ENCODE data around the gene CA7.

The CA7 gene
- total RNA-seq = 0 reads per million in 2 donors

GRCh38 chr16:66844342-66845079 lies at the start of gene CA7:
Gene CA7, plus strand, starts transcription at chr16:66844414. Its CDS starts 74 bp downstream, at chr16:66844488.
- no peak for DNase-seq

DNA sequence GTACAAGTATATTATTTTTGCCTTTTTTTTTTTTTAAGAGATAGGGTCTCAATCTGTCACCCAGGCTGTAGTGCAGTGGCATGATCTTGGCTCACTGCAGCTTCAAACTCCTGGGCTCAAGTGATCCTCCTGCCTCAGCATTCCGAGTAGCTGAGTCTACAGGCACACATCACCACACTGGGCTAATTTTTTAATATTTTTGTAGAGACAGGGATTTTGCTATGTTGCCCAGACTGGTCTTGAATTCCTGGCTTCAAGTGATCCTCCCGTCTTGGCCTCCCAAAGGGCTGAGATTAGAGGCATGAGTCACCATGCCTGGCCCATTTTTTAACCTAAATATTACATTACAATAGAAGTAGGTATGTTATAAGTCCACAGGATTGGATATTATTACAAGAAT lies 46.1 kb upstream of the CA7 start:
- no peak for DNase-seq

DNA sequence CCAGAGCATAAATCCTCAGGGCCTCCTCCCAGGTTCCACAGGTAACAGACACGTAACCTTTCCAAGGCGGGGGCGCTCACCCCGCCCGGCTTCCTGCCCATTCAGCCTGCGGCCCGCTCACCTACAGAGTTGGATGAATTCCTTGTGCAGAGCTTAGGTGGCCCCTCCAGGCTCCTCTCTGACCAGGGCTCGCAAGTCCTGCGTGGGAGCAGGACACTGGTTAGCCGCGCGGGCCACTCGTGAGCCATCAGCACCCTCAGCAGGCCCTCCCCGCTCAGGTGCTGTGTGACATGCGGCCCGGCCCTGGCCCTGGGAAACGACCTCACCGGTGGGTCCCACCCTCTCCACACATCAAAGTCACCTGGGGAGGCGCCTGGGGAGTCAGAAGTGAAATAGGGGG lies 43.4 kb upstream of the CA7 start:
- no peak for DNase-seq

- DNase-seq = no peak
Observed at GRCh38 chr16:66801320-66802105, 42.7 kb upstream of the CA7 start, which contains the start of gene TERB1. Gene TERB1, minus strand, starts transcription at chr16:66801584. Its CDS starts 4,786 bp downstream, at chr16:66796798.

- no peak for DNase-seq
Observed at GRCh38 chr16:66802159-66802558, 42.1 kb upstream of the CA7 start.

- DNase-seq = no peak
Observed at GRCh38 chr16:66809765-66810164, 34.4 kb upstream of the CA7 start.

GRCh38 chr16:66810391-66810790 lies 33.8 kb upstream of the CA7 start:
- no peak for DNase-seq

DNA sequence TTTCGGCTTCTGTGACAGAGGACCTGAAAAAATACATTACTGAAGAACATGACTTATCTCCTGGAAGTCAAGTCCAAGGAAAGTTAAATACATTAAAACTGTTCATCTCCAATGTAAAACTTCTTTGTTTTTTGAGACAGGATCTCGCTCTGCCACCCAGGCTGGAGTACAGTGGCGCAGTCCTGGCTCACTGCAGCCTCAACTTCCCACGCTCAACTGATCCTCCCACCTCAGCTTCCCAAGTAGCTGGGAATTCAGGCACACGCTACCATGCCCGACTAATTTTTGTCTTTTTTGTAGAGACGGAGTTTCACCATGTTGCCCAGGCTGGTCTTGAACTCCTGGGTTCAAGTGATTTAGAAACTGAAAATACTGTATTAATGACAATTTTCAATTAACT lies 33.2 kb upstream of the CA7 start:
- no peak for DNase-seq

DNA sequence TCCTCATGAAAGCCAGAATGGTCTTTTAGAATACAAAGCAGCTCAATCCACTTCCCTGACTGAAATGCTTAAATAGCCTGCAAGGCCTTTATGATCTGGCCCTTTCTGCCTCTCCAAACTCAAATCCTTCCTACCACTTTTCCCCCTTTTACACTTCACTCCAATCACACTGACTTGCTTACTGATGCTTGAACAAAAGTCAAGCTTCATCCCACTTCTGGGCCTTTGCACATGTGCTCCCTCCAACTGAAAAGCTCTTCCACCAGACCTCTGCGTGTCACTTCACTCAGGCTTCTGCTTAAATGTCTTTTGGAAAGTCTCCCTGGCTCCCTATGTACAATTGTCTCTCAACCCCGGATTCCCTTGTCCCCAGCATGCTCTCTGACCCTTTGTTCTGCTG lies 29.5 kb upstream of the CA7 start:
- no peak for DNase-seq

- DNase-seq = no peak
Observed at GRCh38 chr16:66824006-66824405, 20.2 kb upstream of the CA7 start.

GRCh38 chr16:66830422-66831404 lies 13.5 kb upstream of the CA7 start, which contains the start of gene NAE1:
Gene NAE1, minus strand, starts transcription at chr16:66830976. Its CDS starts 77 bp downstream, at chr16:66830899.
- DNase-seq = peak; percentile 82 to 90 (median 83)

DNA sequence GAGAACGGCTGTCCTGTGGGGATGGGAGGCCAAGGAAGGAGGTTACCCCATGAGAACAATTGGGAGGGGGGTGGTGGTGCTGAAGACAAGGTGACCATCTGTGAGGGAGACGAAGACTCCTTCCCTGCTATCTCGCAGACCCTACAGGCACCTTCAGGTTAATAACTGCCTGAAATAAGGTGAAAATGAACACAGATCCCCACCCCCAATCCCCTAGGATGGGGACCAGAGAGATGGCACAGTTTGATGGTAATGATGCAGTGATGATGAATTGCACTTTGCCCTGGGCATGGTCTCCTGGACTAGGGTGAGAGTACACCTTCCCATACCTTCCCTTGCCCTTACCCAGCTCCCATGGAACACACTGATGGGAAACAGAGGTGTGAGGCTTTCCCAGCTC lies 12.0 kb upstream of the CA7 start:
- no peak for DNase-seq

GRCh38 chr16:66832661-66833305 lies 11.4 kb upstream of the CA7 start:
- DNase-seq = no peak

GRCh38 chr16:66834746-66835145 lies 9.5 kb upstream of the CA7 start:
- DNase-seq = no peak

- DNase-seq = no peak
Observed at GRCh38 chr16:66840883-66841282, 3.3 kb upstream of the CA7 start.

- no peak for DNase-seq
Observed at GRCh38 chr16:66841366-66841765, 2.8 kb upstream of the CA7 start.

DNA sequence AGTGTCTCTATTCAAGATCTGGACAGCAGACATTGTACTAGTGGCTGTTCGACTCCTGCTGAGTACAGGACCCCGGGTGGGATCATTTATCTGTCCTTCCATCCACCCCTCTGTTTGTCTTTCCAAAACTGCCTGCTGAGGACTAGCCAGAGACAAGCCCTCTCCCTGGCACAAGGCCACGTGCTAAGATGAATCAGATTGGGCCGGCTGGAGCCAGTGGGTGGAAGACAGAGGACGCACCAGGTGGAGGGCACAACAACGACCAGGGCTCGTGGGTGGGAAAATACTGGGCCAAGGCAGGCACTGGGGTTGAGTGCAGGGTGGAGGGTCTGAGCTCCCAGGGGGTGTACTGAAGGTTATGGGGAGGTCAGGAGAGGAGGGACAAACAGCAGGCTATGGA lies 1.4 kb upstream of the CA7 start:
- no peak for DNase-seq

DNA sequence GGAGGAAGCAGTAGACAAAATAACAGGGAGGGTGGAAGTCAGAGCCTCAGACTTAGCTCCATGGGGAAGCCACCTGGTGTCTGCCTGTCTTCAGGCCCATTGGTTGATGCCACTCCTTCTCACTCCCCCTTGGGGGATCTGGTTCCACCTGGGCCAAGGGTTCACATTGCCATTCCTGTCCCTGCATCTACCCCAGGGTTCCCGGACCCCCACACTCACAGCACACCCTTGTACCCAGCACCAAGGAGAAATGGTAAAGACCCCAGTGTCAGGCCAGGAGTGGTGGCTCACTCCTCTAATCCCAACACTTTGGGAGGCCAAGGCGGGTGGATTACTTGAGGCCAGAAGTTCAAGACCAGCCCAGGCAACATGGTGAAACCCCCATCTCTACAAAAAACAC lies 1.0 kb upstream of the CA7 start:
- DNase-seq = no peak

DNA sequence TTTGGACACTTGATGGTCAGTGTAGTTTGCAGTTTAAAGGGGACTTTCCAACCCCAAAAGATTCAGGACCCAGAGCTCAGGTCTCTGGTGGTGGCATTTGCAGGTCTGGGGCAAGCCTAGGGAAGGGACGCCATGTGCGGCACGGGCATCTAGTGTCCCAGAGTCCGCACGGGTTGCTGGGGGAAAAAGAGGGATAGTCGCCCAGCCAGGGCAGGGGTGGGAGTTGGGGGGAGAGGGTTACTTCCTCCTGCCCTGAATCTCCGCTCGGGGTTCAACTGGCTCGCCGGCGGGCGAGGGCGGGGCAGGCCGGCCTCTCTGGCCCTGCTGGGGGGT lies 239 bp upstream of the CA7 start:
- DNase-seq = no peak

DNA sequence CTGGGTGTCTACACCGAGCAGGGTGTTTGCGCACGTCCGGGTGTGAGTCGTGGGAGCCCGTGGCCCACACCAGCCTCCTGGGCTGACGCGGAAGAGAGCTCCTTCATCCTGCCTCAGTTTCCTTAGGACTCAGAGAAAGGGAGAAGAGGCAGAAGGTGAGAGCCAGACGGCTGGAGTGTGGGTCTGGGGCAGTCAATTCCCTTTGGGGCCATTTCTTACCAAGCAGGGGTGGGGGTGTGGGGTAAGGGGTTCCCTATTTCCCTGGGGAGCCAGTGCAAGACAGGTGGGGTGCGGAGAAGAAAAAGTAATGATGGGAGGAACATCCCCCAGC lies 831 bp downstream of the CA7 start:
- DNase-seq = no peak

GRCh38 chr16:66845791-66846221 lies 1.6 kb downstream of the CA7 start:
- no peak for DNase-seq

GRCh38 chr16:66846266-66846665 lies 2.1 kb downstream of the CA7 start:
- no peak for DNase-seq

- no peak for DNase-seq
Observed at GRCh38 chr16:66846831-66847230, 2.6 kb downstream of the CA7 start.

Measured in T-helper 2 cell (primary cell).